Skeletal muscle cell (primary cell): ENCODE results near the gene UPB1.

Experiments
- DNase-seq: peaks from one replicate; pipeline ENCODE4 v3.0.0-alpha.2; 2010; ENCODE audit warnings: low read depth
- H3K4me3 ChIP-seq: 2 replicates; pipeline ENCODE4 v1.5.1; 2011; ENCODE audit warnings: low read depth, mild to moderate bottlenecking, control low read depth, low read length, moderate library complexity

The UPB1 gene

DNA sequence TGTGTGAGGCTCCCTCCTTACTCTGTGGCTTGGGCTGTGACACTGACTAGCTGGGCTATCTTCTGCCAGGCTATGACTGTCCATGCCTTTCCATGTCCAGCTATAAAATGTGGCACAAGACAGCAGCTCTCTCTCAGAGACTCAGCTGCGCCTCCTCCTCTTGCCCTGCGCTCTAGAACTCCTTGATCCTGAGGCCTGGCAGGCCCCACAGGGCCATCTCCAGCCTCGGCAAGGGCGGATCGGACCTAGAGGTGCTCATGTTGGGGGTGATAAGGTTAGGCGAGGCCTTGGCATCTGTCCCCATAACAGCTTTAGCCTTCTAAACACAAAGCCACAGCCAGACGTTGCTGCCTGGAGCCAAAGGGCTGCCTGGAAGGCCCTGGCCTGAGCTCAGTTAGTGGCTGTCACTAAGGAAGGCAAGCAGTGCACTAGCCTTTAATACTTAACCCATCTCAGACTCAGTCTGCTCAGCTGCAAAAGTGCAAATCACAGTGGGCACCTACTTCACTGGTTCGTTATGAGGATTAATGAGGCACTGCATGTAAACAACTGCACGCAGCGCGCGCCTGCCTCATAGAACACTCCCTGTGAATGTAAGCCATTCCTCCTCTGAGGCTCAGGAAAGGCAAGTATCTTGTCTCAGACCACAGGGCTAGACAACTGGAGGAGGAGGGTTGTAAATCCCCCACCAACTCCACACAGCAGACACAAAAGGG lies 58.6 kb downstream of the UPB1 start:
- H3K4me3 ChIP-seq, result peak overlapping the region; percentile 94
- DNase-seq, result no peak

GRCh38 chr22:24554313-24555164 lies 59.4 kb downstream of the UPB1 start, which contains the start of gene GUCD1:
Gene GUCD1 (minus strand): TSS chr22:24555138. CDS start chr22:24554991, 147 bp downstream.
- no peak for DNase-seq
- peak within 1 kb of the TSS; percentile 94 for H3K4me3 ChIP-seq

DNA sequence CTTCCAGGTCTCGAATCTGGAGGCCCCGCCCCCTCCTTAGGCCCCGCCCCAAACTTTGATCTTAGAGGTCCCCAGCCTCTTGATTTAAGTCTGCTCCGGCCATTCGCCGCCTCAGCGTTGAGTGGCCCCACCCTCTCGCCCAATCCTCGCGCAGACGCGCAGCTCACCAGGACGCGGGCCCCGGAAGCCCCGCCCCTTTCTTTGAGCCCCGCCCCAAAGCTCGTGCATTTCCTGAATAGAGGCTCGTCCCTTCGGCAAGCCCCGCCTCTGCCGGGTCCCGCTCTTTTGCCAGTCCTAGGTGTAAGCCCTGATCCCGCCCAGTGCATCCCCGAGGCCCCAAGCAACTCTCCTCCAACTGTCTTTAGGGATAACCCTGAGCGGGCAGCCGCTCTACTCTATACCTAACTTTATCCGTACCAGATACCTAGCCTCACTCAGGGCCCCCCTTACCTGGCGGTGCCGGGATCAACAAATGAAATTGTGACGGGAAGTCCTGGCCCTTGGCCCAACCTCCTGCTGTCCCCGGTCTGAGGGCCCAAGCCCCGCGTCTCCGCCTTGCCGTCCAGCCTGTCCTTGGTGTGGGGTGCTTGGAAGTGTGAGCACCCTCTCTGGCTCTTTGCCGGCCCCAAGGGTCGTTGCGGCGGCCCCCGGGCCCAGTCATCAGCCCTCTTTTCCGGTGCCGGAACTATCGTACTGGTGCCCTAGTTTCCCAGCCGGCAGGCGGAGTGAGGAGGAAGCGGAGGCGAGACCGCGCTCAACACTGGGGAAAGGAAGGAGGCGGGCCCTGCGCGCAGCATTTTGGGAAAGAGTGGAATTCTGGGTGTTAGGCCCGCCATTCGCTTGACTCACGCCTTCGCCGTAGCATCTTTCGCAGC lies 60.3 kb downstream of the UPB1 start, which contains the start of gene SNRPD3:
Gene SNRPD3 (plus strand): TSS at position 835 of the 875 bp plus-strand sequence. CDS start 1,676 bp downstream, outside the sequence.
- H3K4me3 ChIP-seq, result peak within 1 kb of the TSS; percentile 94

DNA sequence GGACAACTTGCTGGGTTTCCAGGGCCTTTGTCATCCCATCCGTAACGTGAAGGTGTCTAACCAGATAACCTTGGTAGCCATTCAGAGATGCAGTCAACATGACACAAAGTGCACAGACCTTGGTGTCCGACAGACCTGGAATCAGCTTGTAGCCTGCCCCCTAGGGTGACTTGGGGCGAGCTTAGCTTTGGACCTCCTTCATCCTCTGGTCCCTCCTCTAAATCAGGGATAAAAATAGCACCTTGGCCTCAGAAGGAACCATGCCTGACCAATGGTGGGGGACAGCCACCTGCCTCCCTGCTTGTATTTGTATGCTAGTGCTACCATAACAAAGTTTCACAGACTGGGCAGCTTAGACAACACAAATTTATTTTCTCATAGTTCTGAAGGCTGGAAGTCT lies 64.3 kb downstream of the UPB1 start:
- H3K4me3 ChIP-seq, result no peak overlapping the region
- DNase-seq, result no peak

More for the DNA sequence above, 60.3 kb downstream of the UPB1 start, which contains the start of gene SNRPD3:
- DNase-seq, result peak; percentile 94

DNA sequence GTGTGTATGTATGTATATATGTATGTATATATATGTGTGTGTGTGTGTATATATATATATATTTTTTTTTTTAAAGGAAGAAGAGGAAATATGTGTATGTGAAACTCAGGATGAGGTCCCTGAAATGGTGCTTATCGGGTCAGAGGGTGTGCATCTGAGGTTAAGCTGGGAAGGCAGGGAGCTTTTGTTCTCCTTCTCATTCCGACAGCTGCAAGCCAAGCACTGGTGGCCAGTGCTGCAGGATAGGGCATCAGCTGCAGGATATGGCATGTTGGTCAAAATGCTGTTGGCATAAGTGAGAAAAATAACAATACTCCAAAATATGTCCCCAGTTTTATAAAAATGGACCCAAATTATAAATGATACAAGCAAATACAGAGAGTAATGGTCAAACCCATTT lies 68.1 kb downstream of the UPB1 start:
- no peak for DNase-seq
- no peak overlapping the region for H3K4me3 ChIP-seq

DNA sequence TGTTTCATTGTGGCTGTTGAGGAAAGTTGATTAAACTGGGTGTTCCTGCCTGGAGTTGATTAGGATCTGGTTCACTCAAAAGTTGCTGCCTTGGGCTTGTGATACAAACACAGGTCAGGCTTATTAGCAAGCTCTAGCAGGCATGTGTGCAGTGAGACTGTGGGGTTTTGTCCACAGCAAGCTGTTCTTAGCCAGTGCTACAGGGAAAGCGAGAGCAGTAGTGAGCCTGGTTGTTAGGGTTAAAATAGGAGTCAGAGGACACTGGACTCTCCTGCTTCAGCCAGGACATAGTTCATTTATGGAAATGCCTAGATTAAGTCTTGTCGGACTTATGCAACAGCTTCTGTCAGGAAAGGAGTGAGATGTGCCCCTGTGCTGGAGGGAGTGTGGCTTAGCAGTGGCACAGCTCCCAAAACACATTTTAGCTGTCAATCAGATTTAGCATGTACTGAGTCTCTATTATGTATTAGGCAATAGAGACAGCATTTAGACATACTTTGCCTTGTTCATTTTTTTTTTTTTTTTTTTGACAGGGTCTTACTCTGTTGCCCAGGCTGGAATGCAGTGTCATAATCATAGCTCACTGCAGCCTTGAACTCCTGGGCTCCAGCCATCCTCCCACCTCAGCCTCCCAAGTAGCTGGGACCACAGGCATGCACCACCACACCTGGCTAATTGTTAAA lies 69.4 kb downstream of the UPB1 start:
- no peak overlapping the region for H3K4me3 ChIP-seq
- no peak for DNase-seq

GRCh38 chr22:24565077-24565476 lies 69.9 kb downstream of the UPB1 start:
- H3K4me3 ChIP-seq, result no peak overlapping the region

DNA sequence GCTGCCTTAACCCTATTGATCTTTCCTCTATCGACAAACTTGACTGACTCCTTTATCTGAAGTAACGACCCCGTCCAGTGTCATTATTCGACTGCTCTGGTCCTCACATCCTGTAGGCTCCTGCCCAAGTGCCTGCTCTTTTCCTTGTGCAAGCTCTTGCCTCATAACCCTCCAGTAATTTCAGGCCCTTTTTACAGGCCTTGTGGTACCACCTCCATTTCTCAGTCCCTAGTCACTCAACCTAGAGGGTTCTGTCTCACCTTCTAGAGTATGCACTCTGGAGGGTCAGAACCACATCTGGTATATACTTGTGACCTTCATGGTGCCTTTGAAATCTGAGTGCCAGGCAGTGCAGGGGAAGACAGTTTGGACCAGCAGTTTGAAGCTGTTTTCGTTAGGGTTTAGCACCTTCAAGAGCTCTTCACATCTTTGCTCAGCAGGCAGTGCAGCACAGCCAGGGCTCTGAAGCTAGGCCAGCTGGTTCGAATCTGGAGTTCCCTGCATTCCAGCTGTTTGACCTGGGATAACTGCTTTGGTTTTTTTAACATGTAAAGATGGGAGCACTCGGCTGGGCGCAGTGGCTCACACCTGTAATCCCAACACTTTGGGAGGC lies 71.9 kb downstream of the UPB1 start:
- H3K4me3 ChIP-seq, result no peak overlapping the region
- no peak for DNase-seq

More at GRCh38 chr22:24565077-24565476, 69.9 kb downstream of the UPB1 start:
- DNase-seq, result no peak

- DNase-seq, result no peak
- no peak overlapping the region for H3K4me3 ChIP-seq
Measured at GRCh38 chr22:24567668-24568067, 72.5 kb downstream of the UPB1 start.

GRCh38 chr22:24571266-24571665 lies 76.1 kb downstream of the UPB1 start:
- DNase-seq, result no peak
- no peak overlapping the region for H3K4me3 ChIP-seq

DNA sequence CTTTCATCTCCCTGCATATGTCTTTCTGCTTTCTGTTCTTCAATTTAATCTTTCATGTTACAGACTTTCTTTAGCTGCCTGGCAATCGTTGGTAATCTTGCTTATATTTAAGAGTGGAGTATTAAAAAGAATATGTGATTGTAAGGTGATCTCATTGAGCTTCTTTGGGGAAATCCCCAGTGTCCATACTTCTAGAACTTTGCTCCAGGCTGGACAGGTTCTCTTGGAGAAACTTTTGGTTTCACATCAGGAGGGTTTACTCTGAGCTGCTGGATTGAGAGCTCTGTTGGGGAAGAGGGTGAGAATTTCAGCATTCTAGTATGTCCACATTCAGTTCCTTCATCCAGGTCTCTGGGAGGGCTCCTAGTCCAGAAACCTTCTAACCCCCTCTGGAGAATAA lies 81.6 kb downstream of the UPB1 start:
- H3K4me3 ChIP-seq, result no peak overlapping the region
- no peak for DNase-seq
